NCI-H2029 (cell line): ENCODE results near the gene HERC4.
"Not testable (repeated sequence)": the region's sequence is repeated elsewhere in the genome, so short reads cannot be mapped to it uniquely, and the experiment has no call there.

Source experiments
- DNase-seq: peaks from one replicate; lab custom pipeline; 2025; lab: John Stamatoyannopoulos, UW

Gene HERC4

GRCh38 chr10:68092512-68092911 is 17.4 kb upstream of the HERC4 start:
- no peak for DNase-seq

DNA sequence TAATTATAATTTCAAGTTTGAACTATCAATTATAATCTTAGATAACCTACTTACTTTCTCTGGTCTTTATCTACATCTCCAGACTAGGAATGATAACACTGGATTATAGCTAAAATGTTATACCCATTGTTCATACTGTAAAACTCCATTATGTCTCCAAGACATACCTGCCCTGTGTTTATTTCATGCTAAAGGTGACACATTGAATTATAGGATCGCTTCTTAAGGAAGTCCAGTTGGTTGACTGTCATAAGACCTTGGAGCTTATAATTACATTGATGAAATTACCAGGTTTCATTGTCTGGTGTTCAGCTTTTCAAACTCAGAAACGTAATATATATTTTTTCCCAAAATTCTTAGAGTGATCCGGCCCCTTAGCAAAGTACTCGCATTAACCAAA is 15.5 kb upstream of the HERC4 start:
- DNase-seq = no peak

DNA sequence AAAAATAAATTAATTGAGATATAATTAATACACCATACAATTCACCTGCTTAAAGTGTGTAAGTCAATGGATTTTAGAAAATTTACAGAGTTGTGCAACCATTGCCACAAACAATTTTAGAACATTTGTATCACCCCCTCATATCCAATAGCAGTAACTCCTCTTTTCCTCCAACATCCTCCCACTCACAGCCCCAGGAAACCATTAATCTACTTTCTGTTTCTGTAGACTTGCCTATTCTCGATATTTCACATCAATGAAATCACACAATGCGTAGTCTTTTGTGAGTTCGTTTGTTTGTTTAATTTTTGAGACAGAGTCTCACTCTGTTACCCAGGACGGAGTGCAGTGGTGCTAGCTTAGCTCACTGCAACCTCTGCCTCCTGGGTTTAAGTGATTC is 13.7 kb upstream of the HERC4 start:
- DNase-seq = no peak

- no peak for DNase-seq
Observed at GRCh38 chr10:68087685-68088401, 12.8 kb upstream of the HERC4 start.

GRCh38 chr10:68086910-68087684 is 12.0 kb upstream of the HERC4 start:
- no peak for DNase-seq

- DNase-seq = no peak
Observed at GRCh38 chr10:68086011-68086410, 10.9 kb upstream of the HERC4 start.

DNA sequence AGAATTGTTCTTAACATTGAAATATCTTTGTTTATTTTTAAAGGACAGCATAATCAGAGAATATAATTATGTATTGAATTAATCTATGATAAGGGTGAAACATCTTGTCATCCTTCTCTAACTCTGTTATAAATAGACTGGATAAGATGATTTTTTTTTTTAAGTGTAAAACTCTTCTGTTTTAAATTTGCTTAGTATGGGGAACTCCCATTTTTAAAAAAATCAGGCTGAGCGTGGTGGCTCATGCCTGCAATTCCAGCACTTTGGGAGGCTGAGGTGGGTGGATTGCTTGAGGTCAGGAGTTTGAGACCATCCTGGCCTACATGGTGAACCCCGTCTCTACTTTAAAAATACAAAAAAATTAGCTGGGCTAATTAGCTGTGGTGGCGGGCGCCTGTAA is 9.4 kb upstream of the HERC4 start:
- DNase-seq = no peak

DNA sequence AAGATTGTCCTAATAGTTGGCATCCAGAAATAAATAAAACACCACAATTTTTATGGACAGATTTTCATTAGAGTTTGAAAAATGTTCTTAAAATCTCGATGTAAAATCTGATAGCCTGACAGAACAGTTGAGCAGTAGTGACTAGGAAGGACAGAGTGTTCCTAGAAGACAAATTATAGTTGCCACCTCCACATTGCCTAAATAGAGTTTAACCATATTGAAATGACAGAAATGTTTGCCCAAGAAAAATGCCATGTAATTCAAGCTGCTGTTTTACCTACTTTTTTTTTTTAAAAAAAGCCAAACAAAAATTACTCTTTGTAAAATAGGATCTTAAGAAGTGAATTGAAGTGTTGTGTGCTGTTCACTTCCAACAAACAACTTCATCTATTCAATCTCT is 8.9 kb upstream of the HERC4 start:
- no peak for DNase-seq

DNA sequence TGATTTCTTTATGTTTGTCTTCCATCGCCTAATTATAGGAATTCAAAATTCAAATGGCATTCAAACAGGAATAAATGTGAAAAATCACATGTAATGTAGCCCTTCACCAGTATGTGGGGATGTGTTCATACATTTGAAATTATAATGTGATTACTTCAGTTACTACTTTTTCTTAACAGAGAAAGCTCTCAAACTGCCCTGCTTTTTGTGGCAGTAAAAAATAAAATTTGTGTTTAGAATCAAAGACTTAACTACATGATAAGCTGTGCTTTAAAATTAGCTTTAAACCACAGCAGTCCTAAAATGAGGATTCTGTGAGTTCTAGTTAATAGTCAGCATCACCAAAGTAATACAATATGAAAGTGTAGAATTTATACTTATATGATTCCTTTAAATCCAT is 7.8 kb upstream of the HERC4 start:
- no peak for DNase-seq

DNA sequence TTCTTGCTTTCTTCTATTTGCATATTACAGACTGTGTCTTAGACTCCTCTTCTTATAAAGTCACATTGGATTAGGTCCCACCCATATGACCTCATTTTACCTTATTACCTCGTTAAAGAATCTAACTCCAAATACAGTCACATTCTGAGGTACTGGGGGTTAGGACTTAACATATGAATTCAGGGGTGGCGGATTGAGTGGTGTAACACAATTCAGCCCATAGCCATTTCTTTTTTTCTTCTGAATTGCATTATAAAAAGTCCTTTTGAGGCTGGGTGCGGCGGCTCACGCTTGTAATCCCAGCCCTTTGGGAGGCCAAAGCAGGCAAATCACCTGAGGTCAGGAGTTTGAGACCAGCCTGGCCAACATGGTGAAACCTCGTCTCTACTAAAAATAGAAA is 6.8 kb upstream of the HERC4 start:
- no peak for DNase-seq

GRCh38 chr10:68080853-68081431 is 5.9 kb upstream of the HERC4 start:
- DNase-seq = no peak

- DNase-seq = no peak
Observed at GRCh38 chr10:68079434-68079833, 4.4 kb upstream of the HERC4 start.

DNA sequence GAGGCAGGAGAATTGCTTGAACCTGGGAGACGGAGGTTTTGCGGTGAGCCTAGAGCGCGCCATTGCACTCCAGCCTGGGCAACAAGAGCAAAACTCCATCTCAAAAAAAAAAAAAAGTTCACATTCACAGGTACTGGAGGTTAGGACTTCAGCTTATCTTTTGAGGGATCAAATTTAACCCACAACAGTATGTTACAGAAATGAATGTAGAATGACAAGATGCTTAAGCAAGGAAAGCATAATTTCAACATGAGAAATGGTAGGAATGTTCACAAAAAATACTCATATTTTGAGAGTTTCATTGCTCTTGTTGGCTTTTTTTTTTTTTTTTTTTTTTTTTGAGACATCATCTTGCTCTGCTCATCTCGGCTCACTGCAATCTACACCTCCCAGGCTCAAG is 1.9 kb upstream of the HERC4 start:
- DNase-seq = no peak

- DNase-seq = not testable (repeated sequence)
Observed at GRCh38 chr10:68076081-68076480, 998 bp upstream of the HERC4 start.

DNA sequence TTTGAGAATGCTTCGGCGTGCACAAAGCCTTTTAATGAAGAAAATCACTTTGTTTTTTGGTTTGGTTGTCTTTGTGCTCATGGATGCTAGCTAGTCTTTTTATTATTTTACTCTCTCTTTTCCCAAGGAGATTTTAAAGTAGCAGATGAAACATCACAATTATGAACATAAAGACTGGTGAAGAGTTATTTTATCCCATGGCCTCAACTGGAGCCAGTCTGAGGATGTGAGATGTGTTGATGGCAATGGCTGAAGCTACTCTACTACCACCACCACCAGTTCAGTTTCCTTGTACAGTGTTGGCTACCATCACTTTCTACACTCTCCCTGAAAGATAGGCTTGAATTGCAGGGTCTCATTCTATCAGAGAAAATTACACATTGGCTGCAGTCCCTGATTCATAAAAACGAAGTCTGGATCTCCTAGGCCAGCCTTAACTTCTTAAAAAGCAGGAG is 494 bp upstream of the HERC4 start:
- no peak for DNase-seq

DNA sequence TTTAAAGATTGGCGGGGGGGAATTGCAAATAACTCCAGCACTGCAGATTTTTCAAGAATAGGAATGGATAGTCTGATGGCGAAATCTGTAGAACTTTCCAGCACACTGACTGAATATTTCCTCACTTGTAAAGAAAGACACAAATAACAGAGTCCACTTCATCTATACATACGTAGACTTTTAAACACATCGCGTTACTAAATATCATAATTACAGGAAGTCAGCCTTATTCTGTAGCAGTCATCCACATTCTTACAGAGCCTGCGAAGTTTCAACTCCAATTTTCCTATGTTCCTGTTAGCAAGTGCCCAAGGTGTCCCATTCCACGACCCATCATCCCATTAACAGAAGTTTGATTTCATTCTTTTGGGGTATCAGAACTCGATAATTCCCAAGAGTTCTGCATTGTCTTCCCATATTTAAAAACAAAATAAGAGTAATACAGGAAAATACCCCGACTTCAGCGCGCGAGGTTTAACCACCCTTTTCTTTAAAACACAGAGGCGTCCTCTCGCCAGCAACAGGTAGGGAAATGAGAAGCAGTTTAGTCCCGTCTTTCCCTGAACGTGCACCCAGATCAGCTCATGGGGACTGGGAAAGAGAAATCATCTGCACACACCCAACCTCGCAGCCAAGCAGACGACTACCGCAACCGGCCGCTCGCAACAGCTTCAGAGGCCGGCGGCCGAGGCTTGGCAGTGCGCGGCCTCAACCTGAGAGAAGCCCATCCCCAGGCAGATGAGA is 880 bp downstream of the HERC4 start:
- no peak for DNase-seq

DNA sequence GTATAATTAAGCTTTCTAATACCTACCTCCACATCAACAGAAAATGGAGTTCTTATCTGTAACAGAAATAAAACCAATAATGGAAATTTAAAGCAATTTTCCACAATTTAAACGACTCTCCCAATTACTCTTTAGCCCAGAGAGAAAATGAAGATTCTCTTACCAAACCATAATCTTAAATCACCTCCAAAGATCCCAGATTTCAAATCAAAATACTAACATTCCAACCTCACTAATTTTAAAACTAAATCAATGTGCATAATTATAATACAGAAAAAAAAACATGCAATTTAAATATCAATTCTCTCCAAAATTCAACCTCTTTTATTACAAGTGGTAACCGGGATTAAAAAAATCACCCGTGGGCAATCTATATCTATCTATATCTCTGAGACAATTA is 1.5 kb downstream of the HERC4 start:
- DNase-seq = no peak

DNA sequence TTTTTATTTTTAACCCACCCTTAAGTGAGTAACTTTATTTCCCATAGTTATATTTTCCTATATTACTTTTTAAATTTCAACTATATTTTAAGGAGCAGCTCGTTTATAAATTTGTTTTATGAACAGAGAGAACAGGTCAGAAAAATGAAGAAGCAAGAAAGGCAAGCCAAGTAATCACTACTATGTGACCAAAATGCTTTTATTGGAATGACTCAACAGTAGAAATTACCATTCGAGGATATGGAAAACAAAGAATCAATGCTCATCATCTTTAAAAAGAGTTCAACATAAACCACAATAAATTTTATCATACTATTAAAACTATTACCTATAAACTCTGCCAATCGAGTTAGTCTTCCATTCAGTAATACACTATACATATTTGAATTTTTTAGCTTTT is 7.6 kb downstream of the HERC4 start:
- no peak for DNase-seq

- no peak for DNase-seq
Observed at GRCh38 chr10:68067029-68067428, 8.1 kb downstream of the HERC4 start.

DNA sequence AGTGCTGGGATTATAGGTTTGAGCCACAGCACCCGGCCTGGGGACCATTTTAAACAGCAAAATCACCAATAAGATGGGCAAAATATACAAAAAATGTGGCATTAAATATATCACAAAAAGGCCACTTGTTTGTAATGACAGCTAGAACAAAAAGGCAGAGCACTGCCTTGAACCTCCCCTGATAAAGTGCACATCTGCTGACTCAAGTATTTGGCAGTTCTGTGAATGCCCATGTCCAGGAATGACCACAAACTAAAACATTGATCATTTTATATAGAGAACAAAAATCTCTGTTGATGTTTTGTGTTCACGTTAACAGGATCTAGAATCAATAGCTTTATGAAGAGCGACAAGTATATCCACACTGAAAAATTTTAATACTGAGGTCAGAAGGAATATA is 21.5 kb downstream of the HERC4 start:
- DNase-seq = no peak

DNA sequence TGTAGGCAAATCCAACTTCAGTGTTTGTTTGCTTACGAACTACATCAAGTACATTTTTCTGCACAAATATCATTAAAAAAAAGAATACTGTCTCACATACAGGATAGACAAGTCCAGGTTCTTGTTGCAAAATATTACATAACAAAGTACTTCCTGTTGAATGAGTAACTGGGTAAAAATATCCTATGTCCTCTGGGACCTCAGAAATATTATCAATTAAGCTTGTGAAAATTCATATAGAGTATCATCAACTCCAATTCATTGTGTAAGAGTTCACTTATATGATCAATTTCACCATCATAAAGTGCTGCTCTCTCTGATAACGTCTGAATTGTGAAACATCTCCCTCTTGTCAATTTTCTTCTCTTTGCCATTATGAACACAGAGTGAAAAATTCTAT is 22.6 kb downstream of the HERC4 start:
- DNase-seq = no peak

GRCh38 chr10:68049289-68050078 is 25.6 kb downstream of the HERC4 start:
- no peak for DNase-seq
